SHP77 treated with DMSO at 0.1 percent for 48 hours (cell line): Measurements from ENCODE around the gene SLC26A4.
"Not testable (repeated sequence)": the region's sequence is repeated elsewhere in the genome, so short reads cannot be mapped to it uniquely, and the experiment has no call there.

Experiments used
- DNase-seq: peaks from one replicate; lab custom pipeline; 2025; lab: John Stamatoyannopoulos, UW

The SLC26A4 gene

DNA sequence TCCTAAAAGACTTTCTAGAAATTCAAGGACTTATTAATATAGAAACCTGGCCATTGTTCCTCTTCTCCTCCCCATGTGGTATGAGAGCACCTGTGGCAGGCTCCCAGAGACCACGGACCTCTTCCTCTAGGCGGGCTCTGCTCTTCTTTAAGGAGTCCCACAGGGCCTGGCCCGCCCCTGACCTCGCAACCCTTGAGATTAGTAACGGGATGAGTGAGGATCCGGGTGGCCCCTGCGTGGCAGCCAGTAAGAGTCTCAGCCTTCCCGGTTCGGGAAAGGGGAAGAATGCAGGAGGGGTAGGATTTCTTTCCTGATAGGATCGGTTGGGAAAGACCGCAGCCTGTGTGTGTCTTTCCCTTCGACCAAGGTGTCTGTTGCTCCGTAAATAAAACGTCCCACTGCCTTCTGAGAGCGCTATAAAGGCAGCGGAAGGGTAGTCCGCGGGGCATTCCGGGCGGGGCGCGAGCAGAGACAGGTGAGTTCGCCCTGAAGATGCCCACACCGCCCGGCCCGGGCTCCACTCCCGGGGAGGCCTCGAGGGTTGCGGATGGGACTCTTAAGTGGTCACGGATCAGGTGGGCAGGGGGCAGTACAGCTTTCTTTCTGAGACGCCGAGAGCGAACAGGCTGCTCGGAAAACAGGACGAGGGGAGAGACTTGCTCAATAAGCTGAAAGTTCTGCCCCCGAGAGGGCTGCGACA is at the start of gene SLC26A4:
SLC26A4 (plus strand) TSS at position 448 of the 700 bp plus-strand sequence. CDS start 814 bp downstream, outside the sequence.
- no peak for DNase-seq

GRCh38 chr7:107613439-107613838 is 47.2 kb upstream of the SLC26A4 start:
- no peak for DNase-seq

DNA sequence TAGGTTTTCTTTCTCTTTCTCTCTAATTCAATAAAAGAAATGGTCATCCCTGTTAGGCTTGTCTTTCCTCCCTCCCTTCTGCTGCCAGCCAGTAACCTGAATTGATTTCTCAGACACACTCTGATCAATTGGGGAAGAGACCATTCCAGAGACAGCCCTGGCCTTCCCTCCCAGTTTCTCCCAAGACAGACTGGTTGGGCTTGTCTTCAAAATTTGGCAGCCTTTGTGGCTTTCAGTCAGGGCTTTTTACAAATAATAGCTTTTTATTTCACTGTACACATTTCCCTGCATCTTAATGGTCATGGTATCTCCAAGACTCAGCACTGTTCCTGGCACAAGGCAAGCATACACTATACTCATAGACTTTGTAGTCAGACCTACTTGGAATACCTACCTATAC is 46.7 kb upstream of the SLC26A4 start:
- DNase-seq = no peak

DNA sequence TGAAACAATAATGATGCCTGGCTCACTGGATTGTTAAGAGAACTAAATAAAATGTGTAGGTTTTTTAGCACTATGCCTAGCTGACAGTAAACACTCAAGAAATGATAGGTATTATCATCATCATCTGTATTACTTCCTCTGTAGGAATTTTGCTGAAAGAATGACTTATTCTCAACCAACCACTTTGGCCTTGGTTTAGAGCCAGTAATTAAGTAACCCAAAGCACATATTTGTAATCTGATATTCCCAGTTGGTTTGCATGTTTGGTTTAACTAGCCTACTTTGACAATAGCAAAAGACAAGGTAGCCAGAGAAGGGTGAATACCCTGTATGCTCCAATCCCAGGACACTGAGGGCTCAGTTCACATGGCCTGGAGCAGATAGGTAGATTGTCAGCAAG is 46.2 kb upstream of the SLC26A4 start:
- DNase-seq = no peak

GRCh38 chr7:107615910-107616680 is 44.5 kb upstream of the SLC26A4 start:
- DNase-seq = no peak

DNA sequence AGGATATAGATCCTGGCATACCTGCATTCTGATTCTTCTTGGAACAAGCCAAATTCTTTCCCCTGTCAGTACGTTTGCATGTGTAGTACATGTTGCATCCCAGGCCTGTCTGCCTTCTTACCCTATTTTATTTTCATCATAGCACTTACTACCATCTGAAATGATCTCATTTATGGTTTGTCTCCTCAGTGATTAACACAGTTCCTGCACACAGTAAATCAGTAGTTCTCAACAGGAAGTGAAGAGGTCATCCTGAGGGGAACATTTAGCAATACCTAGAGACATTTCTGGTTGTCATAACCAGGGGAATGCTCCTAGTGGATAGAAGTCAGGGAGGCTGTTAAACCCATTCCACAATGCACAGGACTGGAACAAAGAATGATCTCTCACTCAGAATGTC is 38.2 kb upstream of the SLC26A4 start:
- no peak for DNase-seq

DNA sequence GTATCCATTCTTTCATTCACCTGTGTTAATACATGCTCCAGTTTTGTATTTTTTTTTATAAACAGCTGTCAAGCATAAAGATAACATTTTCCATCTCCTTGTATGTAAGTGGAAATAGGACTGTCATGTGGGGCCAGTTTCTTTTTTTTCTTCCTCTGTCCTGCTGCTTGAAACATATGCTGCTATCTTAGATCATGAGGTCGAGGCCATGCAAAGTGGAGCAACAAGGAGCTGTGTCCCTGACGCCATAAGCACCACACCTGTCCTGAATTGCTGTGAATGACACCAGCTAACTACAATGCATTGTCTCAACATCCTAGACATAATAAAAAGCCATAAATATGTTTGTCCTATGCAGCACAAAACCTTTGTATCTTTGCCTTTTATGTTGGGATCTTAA is 37.7 kb upstream of the SLC26A4 start:
- no peak for DNase-seq

GRCh38 chr7:107627002-107627401 is 33.6 kb upstream of the SLC26A4 start:
- no peak for DNase-seq

DNA sequence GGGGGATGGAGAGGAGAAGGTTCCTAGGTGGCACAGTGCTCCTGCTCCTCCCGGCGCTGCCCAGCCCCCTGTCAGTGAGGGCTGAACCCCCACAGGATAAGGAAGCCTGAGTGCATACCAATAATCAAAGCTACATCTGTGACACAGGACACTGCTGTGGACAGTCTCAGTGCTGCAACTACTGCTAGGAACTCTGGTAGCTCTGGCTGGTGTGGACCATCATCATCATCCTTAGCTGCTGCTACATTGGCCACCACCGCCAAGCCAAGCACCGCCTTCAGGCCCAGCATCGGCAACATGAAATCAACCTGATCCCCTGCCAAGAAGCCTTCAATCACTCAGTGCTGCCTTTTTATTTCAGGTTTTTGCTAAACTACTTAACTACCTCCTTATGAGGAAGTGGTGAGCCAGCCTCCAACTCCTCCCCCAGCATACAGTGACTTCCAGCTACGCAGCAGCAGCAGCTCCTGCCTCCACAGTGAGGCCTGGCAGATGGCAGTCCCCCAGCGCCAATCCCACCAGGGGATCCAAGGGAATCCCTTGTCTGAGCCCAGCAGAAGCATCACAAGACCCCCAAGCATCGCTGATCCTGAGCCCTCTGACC is 32.1 kb upstream of the SLC26A4 start:
- no peak for DNase-seq

- DNase-seq = no peak
These were observed 30.3 kb upstream of the SLC26A4 start for GRCh38 chr7:107630342-107630741.

DNA sequence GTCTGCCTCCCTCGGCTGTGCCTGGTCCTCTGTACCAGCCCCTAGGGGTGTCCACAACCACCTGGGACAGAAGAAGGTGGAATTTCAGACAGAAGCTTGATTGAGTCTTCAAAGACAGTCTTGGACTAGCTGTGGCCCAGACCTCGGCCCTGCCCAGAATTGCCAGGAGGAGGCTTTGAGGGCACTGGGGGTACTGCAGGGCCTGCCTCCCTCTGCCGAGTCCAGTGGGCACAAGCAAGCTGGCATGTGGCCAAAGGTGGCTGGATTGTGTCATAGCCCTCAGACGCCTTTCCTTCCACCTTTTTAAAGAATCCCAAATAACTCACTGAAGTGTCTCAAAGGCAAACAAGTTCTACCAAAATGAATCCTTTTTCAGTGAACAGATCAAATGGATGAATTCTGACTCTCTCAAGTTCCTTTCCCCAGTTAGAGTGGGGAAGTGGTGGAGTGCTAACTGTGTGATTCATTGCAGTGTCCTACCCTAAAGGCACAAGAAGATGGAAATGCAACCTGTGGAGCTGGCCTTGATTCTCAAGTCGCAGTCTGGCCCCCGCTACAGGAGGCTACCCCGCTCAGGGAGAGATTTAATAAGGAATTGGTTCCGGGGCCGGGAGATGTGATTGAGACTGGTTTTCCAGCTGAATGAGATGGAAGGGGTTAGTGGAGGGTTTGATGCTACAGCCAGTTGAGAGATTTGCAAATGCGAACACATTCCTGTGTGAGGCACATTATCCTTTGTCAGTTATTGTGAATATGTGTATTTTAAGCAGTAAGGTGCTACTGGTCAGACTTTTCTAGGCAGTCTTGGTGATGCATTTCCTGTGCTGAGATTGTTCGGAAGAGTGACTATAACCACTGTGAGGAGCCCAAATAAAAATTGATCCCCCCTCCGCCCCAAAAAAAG is 28.8 kb upstream of the SLC26A4 start:
- DNase-seq = no peak

GRCh38 chr7:107632492-107632865 is 28.1 kb upstream of the SLC26A4 start:
- no peak for DNase-seq

DNA sequence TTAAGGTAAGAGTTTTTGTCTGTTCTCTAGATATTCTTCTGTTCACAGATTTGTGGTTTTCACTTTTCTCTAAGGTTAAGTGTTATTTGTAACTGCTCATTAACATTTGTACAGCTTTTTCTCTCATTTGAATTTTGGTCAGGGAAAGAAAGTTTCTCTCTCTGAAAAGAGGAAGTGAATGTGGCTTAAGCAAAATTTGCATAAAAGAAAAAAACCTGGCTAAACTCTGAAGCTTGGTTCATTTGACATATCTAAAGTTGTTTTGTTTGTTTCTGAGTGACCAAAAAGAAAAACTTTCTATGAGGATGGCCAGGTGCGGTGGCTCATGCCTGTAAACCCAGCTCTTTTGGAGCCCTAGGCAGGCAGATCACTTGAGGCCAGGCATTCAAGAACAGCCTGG is 22.0 kb upstream of the SLC26A4 start:
- no peak for DNase-seq

GRCh38 chr7:107639070-107639469 is 21.6 kb upstream of the SLC26A4 start:
- not testable (repeated sequence) for DNase-seq

DNA sequence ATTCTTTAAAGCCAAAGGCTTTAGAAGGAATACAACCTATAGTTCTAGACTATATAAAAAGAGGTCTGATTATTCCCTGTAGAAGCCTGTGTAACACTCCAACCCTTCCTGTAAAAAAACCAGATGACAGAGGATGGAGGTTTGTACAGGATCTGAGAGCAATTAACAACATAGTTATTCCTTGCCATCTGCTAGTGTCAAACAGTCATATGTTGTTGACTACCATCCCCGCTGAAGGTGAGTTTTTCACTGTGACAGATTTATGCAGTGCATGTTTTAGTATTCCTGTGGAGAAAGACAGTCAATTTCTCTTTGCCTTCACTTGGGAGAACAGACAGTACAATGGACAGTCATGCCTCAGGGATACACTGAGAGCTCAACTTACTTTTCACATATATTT is 19.0 kb upstream of the SLC26A4 start:
- no peak for DNase-seq

- no peak for DNase-seq
These were observed 18.1 kb upstream of the SLC26A4 start for GRCh38 chr7:107642501-107642900.

GRCh38 chr7:107643407-107643806 is 17.2 kb upstream of the SLC26A4 start:
- DNase-seq = no peak

DNA sequence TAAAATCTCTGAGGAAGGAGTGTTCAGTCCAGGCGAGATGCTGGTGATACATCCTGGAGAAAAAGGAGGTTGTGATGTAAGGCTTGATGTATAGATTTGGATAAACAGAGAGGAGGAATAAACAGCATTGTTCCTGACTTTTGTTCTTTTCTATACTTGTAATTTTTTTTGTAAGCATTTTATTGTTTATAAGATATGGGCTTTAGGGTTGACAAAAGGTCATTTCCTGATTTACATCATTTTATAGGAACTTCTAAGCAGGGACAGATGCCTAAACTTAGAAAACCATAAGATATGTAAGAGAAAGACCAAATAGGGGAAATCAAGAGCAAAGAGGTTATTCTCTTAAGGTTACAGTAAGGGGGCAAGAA is 16.7 kb upstream of the SLC26A4 start:
- DNase-seq = no peak

GRCh38 chr7:107644309-107644974 is 16.2 kb upstream of the SLC26A4 start:
- DNase-seq = no peak

DNA sequence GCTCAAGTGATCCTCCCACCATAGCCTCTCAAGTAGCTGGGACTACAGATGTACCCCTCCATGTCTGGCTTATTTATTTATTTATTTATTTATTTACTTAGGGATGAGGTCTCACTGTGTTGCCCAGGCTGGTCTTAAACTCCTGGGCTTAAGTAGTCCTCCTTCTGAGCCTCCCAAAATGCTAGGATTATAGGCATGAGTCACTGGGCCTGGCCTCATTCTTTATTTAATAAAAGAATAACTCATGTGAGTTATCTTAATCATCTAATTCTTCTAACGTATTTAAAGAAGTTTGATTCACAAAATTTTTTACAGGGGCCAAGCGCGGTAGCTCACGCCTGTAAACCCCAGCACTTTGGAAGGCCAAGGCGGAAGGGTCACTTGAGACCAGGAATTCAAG is 8.0 kb upstream of the SLC26A4 start:
- no peak for DNase-seq

GRCh38 chr7:107658467-107658866 is 2.2 kb upstream of the SLC26A4 start:
- DNase-seq = no peak

- no peak for DNase-seq
These were observed 962 bp upstream of the SLC26A4 start for GRCh38 chr7:107659666-107660065.
